HG02840 (cell line): ENCODE data around the gene PRKAR1B.

ENCODE experiments used
- ATAC-seq: cut with Tn5 transposase; IDR thresholded peaks from one replicate; pipeline ENCODE4 v1.9.1; 2021; ENCODE audit warnings: mild to moderate bottlenecking, moderate library complexity, moderate number of reproducible peaks; ENCODE audit not compliant: unreplicated experiment, low FRiP score

Gene PRKAR1B

GRCh38 chr7:549066-549890, 177.8 kb downstream of the PRKAR1B start:
- ATAC-seq: no peak

GRCh38 chr7:548401-548800, 178.7 kb downstream of the PRKAR1B start:
- no peak for ATAC-seq

- no peak for ATAC-seq
Measured at GRCh38 chr7:545470-545869, 181.6 kb downstream of the PRKAR1B start.

- ATAC-seq: no peak
Measured at GRCh38 chr7:544338-545221, 182.5 kb downstream of the PRKAR1B start.

- no peak for ATAC-seq
Measured at GRCh38 chr7:543501-544337, 183.4 kb downstream of the PRKAR1B start.

GRCh38 chr7:542713-543500, 184.2 kb downstream of the PRKAR1B start:
- ATAC-seq: no peak

- ATAC-seq: no peak
Measured at GRCh38 chr7:542131-542712, 184.9 kb downstream of the PRKAR1B start.

- no peak for ATAC-seq
Measured at GRCh38 chr7:541661-542060, 185.4 kb downstream of the PRKAR1B start.

GRCh38 chr7:540997-541396, 186.1 kb downstream of the PRKAR1B start:
- ATAC-seq: no peak

- ATAC-seq: no peak
Measured at GRCh38 chr7:540579-540978, 186.5 kb downstream of the PRKAR1B start.

GRCh38 chr7:539731-540411, 187.2 kb downstream of the PRKAR1B start:
- ATAC-seq: no peak

- ATAC-seq: no peak
Measured at GRCh38 chr7:538764-539685, 188.1 kb downstream of the PRKAR1B start.

GRCh38 chr7:537911-538634, 189.0 kb downstream of the PRKAR1B start:
- no peak for ATAC-seq

GRCh38 chr7:536231-536630, 190.8 kb downstream of the PRKAR1B start:
- no peak for ATAC-seq

- no peak for ATAC-seq
Measured at GRCh38 chr7:534959-535358, 192.1 kb downstream of the PRKAR1B start.

GRCh38 chr7:534075-534474, 193.0 kb downstream of the PRKAR1B start:
- ATAC-seq: no peak

- ATAC-seq: no peak
Measured at GRCh38 chr7:533266-533665, 193.8 kb downstream of the PRKAR1B start.
